ENCODE data around the gene NAA60.
A peak's percentile ranks its signal among the peaks of the same experiment; 100 is the strongest.

The NAA60 gene

DNA sequence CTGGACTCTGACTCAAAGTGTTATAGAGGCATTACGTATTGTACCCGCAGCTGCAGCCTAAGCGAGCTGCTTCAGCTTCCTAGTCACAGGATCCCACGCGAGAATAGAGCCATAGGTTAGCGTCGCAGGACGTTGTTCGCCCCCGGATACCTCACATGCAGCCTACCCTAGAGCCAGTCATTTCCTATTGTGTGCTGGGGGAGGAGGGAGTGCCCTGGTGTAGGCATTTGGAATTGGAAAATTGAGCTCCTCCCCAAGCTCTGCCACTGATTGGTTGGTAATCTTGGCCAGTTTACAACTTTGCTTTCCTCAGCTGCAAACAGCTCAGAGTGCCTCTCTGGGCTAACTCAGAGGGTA is 530 bp downstream of the NAA60 start:
- H3K27ac ChIP-seq: peak overlapping the region; percentile 69 to 76
- intact Hi-C loops (cut with DNase I; ENCODE audit: low total_unique reads): no loop called here

DNA sequence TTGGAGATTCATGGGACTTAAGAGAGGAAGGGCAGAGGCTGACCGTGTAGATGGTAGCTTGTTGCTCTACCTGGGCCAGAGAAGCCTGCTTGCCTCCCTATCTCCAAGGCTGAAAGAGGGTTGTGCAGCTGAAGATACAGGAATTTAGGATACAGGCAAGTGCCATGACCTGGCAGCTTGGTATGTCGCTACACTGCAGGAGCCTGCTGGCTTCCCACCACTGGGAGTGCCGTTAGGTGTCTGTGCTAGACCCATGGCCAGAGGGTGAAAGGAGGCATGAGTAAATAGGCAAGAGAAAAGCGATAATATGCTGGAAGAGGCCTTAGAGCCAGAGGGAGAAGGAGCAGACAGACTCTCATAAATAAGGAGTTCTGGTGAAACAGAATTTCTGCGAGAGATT is 10.6 kb downstream of the NAA60 start:
- intact Hi-C loops (cut with DNase I; ENCODE audit: low total_unique reads): loop anchor here (10.0 kb wide), 1 partner anchor 219 kb away; the partner anchor contains the start of gene ZNF200
- Histone ChIP-seq H3K27ac (no peak overlapping the region), H3K9me3 (no peaks in the 10 kb centered on the region), H3K36me3 (peaks cover 0 to 10% (median 5%) of the 10 kb centered on the region in 3 donors), H3K4me1 (peaks cover 0 to 16% (median 10%) of the 10 kb centered on the region in 4 donors), H3K4me3 (no peak overlapping the region), H3K27me3 (no peaks in the 10 kb centered on the region)
- no peak for DNase-seq
- TF ChIP-seq, protein P1, sequence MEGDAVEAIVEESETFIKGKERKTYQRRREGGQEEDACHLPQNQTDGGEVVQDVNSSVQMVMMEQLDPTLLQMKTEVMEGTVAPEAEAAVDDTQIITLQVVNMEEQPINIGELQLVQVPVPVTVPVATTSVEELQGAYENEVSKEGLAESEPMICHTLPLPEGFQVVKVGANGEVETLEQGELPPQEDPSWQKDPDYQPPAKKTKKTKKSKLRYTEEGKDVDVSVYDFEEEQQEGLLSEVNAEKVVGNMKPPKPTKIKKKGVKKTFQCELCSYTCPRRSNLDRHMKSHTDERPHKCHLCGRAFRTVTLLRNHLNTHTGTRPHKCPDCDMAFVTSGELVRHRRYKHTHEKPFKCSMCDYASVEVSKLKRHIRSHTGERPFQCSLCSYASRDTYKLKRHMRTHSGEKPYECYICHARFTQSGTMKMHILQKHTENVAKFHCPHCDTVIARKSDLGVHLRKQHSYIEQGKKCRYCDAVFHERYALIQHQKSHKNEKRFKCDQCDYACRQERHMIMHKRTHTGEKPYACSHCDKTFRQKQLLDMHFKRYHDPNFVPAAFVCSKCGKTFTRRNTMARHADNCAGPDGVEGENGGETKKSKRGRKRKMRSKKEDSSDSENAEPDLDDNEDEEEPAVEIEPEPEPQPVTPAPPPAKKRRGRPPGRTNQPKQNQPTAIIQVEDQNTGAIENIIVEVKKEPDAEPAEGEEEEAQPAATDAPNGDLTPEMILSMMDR (IDR thresholded peaks at IDR 0.05): no peak

More for the DNA sequence above, 530 bp downstream of the NAA60 start:
- H3K4me3 ChIP-seq: peak overlapping the region; percentile 67 to 69
- H3K36me3 ChIP-seq: peaks cover 20 to 35% (median 23%) of the 10 kb centered on the region in 3 donors
- DNase-seq: no peak
- H3K9me3 ChIP-seq: peaks cover 0 to 15% (median 5%) of the 10 kb centered on the region in 3 donors
- H3K27me3 ChIP-seq: no peaks in the 10 kb centered on the region
- TF ChIP-seq, protein P1 (IDR thresholded peaks at IDR 0.05): no peak
- peaks cover 0 to 17% (median 3%) of the 10 kb centered on the region in 4 donors for H3K4me1 ChIP-seq

DNA sequence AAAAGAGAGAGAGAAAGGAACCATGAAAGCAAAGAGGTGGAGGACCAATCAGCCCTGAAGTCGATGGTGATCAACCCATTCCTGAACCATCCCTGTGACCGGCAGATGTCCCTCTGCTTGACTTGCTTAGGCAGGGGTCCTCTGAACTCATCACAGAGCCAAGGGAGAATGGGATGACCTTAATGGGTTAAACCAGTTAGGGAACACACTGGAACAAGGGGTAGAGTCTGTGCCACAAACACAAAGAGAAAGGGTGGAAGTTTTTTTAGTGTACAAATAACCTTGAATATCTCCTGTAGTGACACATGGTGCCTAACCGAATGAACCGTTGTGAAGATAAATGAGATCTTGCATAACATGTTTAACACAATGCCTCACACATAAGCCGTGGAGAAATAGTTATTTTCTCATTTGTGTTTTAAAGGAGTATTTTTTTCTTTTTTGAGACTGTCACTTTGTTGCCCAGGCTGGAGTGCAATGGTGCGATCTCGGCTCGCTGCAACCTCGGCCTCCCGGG is 11.2 kb downstream of the NAA60 start:
- no peak for DNase-seq
- intact Hi-C loops (cut with DNase I; ENCODE audit: low total_unique reads): loop anchor here (5.0 to 10.0 kb wide), 2 partner anchors 147 to 220 kb away; partner anchors contain the start of genes TIGD7, ZNF200 and ZNF75A
- TF ChIP-seq, protein P1 (IDR thresholded peaks at IDR 0.05): no peak
- H3K36me3 ChIP-seq: peaks cover 0 to 7% (median 0%) of the 10 kb centered on the region in 3 donors
- H3K27me3 ChIP-seq: no peaks in the 10 kb centered on the region
- no peak overlapping the region for H3K27ac ChIP-seq
- H3K4me1 ChIP-seq: peaks cover 0 to 22% (median 16%) of the 10 kb centered on the region in 4 donors
- no peaks in the 10 kb centered on the region for H3K9me3 ChIP-seq
- H3K4me3 ChIP-seq: no peak overlapping the region

DNA sequence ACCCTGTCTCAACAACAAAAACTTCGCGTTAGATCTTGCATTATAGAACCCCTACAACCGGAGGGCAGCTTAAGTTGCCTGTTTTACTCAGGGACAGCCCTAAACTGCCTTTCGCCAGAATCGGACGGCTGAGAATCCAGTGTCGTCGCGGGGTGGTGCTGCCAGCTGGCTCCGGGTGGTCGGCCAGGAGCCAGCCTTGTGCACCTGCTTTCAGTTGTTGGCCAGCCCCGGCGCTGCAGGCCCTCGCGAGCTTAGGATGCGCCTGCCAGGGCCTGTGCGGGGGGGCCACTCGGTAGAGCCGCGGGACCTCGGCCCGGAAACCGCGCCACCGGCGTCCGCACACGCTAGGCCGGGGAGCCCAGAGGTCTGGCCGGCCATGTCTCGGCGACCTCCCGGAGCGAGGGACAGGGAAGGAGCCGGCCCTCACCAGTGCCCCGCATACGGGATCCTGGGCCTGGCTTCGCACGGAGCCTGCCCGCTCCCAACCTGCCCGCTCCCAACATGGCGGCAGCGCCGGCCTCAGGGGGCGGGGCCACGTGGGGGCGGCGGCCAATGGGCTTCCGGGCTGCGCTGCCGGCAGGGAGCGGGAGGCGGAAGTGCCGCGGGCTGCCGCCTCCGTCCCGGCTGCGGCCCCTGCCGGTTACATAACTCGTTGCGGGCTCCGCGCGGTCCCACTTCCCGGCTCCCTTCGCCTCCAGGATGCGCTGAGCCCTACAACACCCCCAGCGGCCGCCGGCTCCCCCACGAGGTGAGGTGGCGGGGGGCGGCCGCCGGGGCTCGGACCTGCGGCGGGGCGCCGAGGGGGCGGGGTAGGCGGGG is 14.2 kb downstream of the NAA60 start:
- Histone ChIP-seq H3K27me3 (no peaks in the 10 kb centered on the region), H3K9me3 (no peaks in the 10 kb centered on the region), H3K4me1 (peaks cover 0 to 47% (median 34%) of the 10 kb centered on the region in 4 donors), H3K27ac (peak overlapping the region; percentile 91 to 97), H3K36me3 (no peaks in the 10 kb centered on the region), H3K4me3 (peak overlapping the region; percentile 80 to 93)
- peak; percentile 76 to 92 for DNase-seq
- TF ChIP-seq, protein P1 (IDR thresholded peaks at IDR 0.05): peak; percentile 54 to 55
- intact Hi-C loops (cut with DNase I; ENCODE audit: low total_unique reads): loop anchor here (1.0 to 10.0 kb wide), 3 partner anchors 56 to 223 kb away; partner anchors contain the start of genes TIGD7, ZNF174, ZNF200 and ZNF75A

DNA sequence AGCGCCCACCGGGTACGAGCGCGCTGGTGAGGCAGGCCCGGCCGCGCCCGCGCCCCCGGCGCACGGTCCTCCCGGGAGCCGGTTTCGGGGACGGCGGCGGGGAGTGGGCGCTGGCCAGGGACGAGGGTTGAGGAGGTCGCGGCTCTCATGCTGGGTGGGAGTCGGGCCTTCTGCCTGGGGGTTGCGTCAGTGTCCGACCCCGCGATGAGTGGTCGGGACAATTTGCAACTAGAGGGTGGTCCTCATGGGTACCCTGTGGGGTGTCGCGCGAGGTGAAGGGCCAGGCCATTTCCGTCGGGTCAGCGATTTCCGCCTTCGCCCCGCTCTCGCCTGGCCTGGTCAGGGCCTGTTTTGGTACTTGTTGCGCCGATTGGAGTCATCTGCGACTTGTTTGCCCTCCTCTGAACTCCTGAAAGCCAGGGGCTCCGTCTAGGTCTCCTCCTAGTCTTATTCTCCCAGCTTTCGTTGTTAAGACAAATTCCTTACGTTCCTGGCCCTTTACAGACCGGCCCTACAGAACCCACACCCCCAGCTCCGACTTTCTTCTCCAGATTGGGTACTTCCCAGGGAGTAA is 14.9 kb downstream of the NAA60 start:
- Histone ChIP-seq H3K9me3 (no peaks in the 10 kb centered on the region), H3K36me3 (no peaks in the 10 kb centered on the region), H3K4me1 (peaks cover 0 to 47% (median 34%) of the 10 kb centered on the region in 4 donors), H3K4me3 (peak overlapping the region; percentile 80 to 93), H3K27ac (peak overlapping the region; percentile 91 to 97), H3K27me3 (no peaks in the 10 kb centered on the region)
- TF ChIP-seq, protein P1 (IDR thresholded peaks at IDR 0.05): no peak
- intact Hi-C loops (cut with DNase I; ENCODE audit: low total_unique reads): loop anchor here (1.0 to 10.0 kb wide), 3 partner anchors 57 to 224 kb away; partner anchors contain the start of genes TIGD7, ZNF174, ZNF200 and ZNF75A
- peak in 1 of 2 donors; percentile 70 for DNase-seq

All from tibial artery (tissue), 4 donors.